H1 (cell line): ENCODE measurements around the gene PKN3. TPM values are rescaled to one million over a fixed set of nuclear protein-coding genes. Genes with fewer than 3 reads are reported as not detected.
A peak's percentile ranks its signal among the peaks of the same experiment; 100 is the strongest.

Experiments
- CTCF ChIA-PET: fragments of 300-600 bp; sonication (Branson Sonifier 250); formaldehyde crosslinking; loops from one replicate; lab custom pipeline; 2021; ENCODE audit not compliant: partially characterized antibody; lab: Charles Lee
- POLR2A ChIA-PET: fragments of 300-600 bp; sonication (Branson Sonifier 250); formaldehyde crosslinking; loops from one replicate; lab custom pipeline; 2021; ENCODE audit warnings: inconsistent platforms; ENCODE audit not compliant: partially characterized antibody; lab: Charles Lee
- DNase-seq, 2 experiments: peaks; one replicate each; pipeline versions ENCODE4 v3.0.0 to v3.0.0-alpha.2; 2010 to 2022; ENCODE audit warnings: low spot score in 2 of 2, low read depth in 1 of 2, mixed read lengths in 1 of 2
- FAIRE-seq: peaks from 2 replicates; lab custom pipeline; 2011; peaks lifted over from hg19 to GRCh38; lab: Jason Lieb, UNC
- H2AFZ ChIP-seq: 2 replicates; pipeline ENCODE4 v1.8.1; 2012; ENCODE audit warnings: low read length, inconsistent platforms
- H2AK5ac ChIP-seq: 2 replicates; pipeline ENCODE4 v1.6.1; 2013; ENCODE audit warnings: low read depth, low read length
- H2BK120ac ChIP-seq: replicated peaks from 2 replicates; pipeline ENCODE3; 2013; ENCODE audit warnings: low read depth, low read length, inconsistent platforms
- H2BK12ac ChIP-seq: 2 replicates; pipeline ENCODE4 v1.6.1; 2013; ENCODE audit warnings: low read depth, low read length
- H2BK15ac ChIP-seq: 2 replicates; pipeline ENCODE4 v1.6.1; 2013; ENCODE audit warnings: low read length
- H2BK20ac ChIP-seq: 2 replicates; pipeline ENCODE4 v1.6.1; 2013; ENCODE audit warnings: low read length
- H2BK5ac ChIP-seq: 2 replicates; pipeline ENCODE4 v1.6.1; 2013; ENCODE audit warnings: low read depth, low read length
- H3K14ac ChIP-seq: 2 replicates; pipeline ENCODE4 v1.6.1; 2013; ENCODE audit warnings: inconsistent platforms; ENCODE audit not compliant: insufficient read length
- H3K18ac ChIP-seq: 2 replicates; pipeline ENCODE4 v1.6.1; 2013; ENCODE audit warnings: low read length; ENCODE audit errors: extremely low read depth
- H3K23ac ChIP-seq: 2 replicates; pipeline ENCODE4 v1.6.1; 2013; ENCODE audit warnings: inconsistent platforms; ENCODE audit not compliant: insufficient read length
- H3K23me2 ChIP-seq: 2 replicates; pipeline ENCODE4 v1.6.1; 2013; ENCODE audit warnings: low read depth, low read length
- H3K27ac ChIP-seq: 2 replicates; pipeline ENCODE4 v1.6.1; 2011; ENCODE audit warnings: low read depth, low read length, inconsistent platforms
- H3K27me3 ChIP-seq, 4 experiments: replicated peaks in 1 of 4; 1 replicate in 1 of 4; 2 replicates in 3 of 4; pipeline versions ENCODE4 v1.6.1 to v1.8.1; 2011 to 2013; ENCODE audit warnings: low read length in 3 of 4, mild to moderate bottlenecking in 3 of 4, inconsistent platforms in 2 of 4, mixed read lengths in 2 of 4, moderate library complexity in 1 of 4; ENCODE audit not compliant: control insufficient read depth in 3 of 4, insufficient read depth in 3 of 4; ENCODE audit errors: extremely low read depth in 1 of 4
- H3K36me3 ChIP-seq, 4 experiments: 2 replicates each; pipeline versions ENCODE4 v1.6.1 to v1.8.1; 2011 to 2013; ENCODE audit warnings: mild to moderate bottlenecking in 4 of 4, low read length in 3 of 4, moderate library complexity in 2 of 4, control low read depth in 1 of 4, inconsistent platforms in 1 of 4; ENCODE audit not compliant: insufficient read depth in 4 of 4, control insufficient read depth in 2 of 4
- H3K4ac ChIP-seq: replicated peaks from 2 replicates; pipeline ENCODE3; 2013; ENCODE audit warnings: low read length, low read depth, mixed read lengths, inconsistent platforms; ENCODE audit not compliant: insufficient read length
- H3K4me1 ChIP-seq, 4 experiments: replicated peaks in 1 of 4; 1 replicate in 1 of 4; 2 replicates in 3 of 4; pipeline versions ENCODE4 v1.6.1 to v1.8.1; 2011 to 2013; ENCODE audit warnings: low read length in 3 of 4, inconsistent platforms in 2 of 4, mixed read lengths in 1 of 4; ENCODE audit not compliant: insufficient read depth in 4 of 4, control insufficient read depth in 3 of 4
- H3K4me2 ChIP-seq, 2 experiments: 2 replicates each; pipeline versions ENCODE4 v1.6.1 to v1.8.1; 2011 to 2013; ENCODE audit warnings: low read depth in 2 of 2, low read length in 2 of 2, control low read depth in 1 of 2, inconsistent platforms in 1 of 2, mild to moderate bottlenecking in 1 of 2; ENCODE audit not compliant: insufficient read depth in 1 of 2
- H3K4me3 ChIP-seq, 4 experiments: fragments of 200-600, 300-600 bp in 1 of 4; sonication (generic), shearing (Covaris generic), sonication (Bioruptor Twin) in 1 of 4; 2 replicates each; pipeline versions ENCODE4 v1.5.1 to v1.8.1; 2011 to 2016; ENCODE audit warnings: low read length in 4 of 4, low read depth in 3 of 4, control low read depth in 2 of 4, inconsistent platforms in 2 of 4, mild to moderate bottlenecking in 2 of 4, mixed read lengths in 1 of 4, moderate library complexity in 1 of 4; ENCODE audit not compliant: insufficient read depth in 2 of 4; ENCODE audit errors: extremely low read depth in 1 of 4
- H3K56ac ChIP-seq: replicated peaks from 2 replicates; pipeline ENCODE3; 2013; ENCODE audit warnings: low read depth, mild to moderate bottlenecking, mixed read lengths, low read length, inconsistent platforms; ENCODE audit not compliant: insufficient read length
- H3K79me1 ChIP-seq: 2 replicates; pipeline ENCODE4 v1.6.1; 2013; ENCODE audit warnings: low read depth, low read length, control low read depth
- H3K79me2 ChIP-seq, 2 experiments: 2 replicates each; pipeline versions ENCODE4 v1.6.1 to v1.8.1; 2012 to 2013; ENCODE audit warnings: low read length in 2 of 2, mild to moderate bottlenecking in 2 of 2, inconsistent platforms in 1 of 2; ENCODE audit not compliant: insufficient read depth in 2 of 2, control insufficient read depth in 1 of 2
- H3K9ac ChIP-seq, 4 experiments: replicated peaks in 1 of 4; 1 replicate in 1 of 4; 2 replicates in 3 of 4; pipeline versions ENCODE4 v1.6.1 to v1.8.1; 2011 to 2013; ENCODE audit warnings: low read depth in 3 of 4, low read length in 3 of 4, control low read depth in 2 of 4, mild to moderate bottlenecking in 2 of 4, moderate library complexity in 2 of 4, inconsistent platforms in 1 of 4; ENCODE audit errors: extremely low read depth in 1 of 4
- H3K9me3 ChIP-seq, 2 experiments: 2 replicates each; pipeline versions ENCODE4 v1.6.1 to v1.8.1; 2012 to 2013; ENCODE audit warnings: mild to moderate bottlenecking in 2 of 2, moderate library complexity in 2 of 2, control low read depth in 1 of 2, inconsistent platforms in 1 of 2, low read depth in 1 of 2, low read length in 1 of 2, mixed read lengths in 1 of 2; ENCODE audit not compliant: insufficient read depth in 2 of 2
- H4K20me1 ChIP-seq, 2 experiments: replicated peaks in 1 of 2; 2 replicates each; pipeline versions ENCODE3 to v1.8.1; 2011 to 2013; ENCODE audit warnings: inconsistent platforms in 2 of 2, low read length in 2 of 2, mild to moderate bottlenecking in 1 of 2; ENCODE audit not compliant: insufficient read depth in 2 of 2, control insufficient read depth in 1 of 2
- H4K5ac ChIP-seq: 2 replicates; pipeline ENCODE4 v1.6.1; 2013; ENCODE audit warnings: low read length, low read depth, mixed read lengths, inconsistent platforms; ENCODE audit not compliant: insufficient read length
- H4K8ac ChIP-seq: 2 replicates; pipeline ENCODE4 v1.8.0; 2013; ENCODE audit warnings: mild to moderate bottlenecking, moderate library complexity, low read length, inconsistent platforms; ENCODE audit not compliant: insufficient read depth; ENCODE audit errors: extremely low read depth
- H4K91ac ChIP-seq: replicated peaks from 2 replicates; pipeline ENCODE3; 2013; ENCODE audit warnings: low read length, mixed read lengths, inconsistent platforms; ENCODE audit not compliant: insufficient read length
- CBX5 ChIP-seq: fragments of 300-800, 300-1000 bp; sonication (generic); IDR thresholded peaks from 2 replicates; pipeline ENCODE4 v1.7.1; 2016; ENCODE audit warnings: antibody characterized with exemption, low read length, low read depth
- MAFK ChIP-seq: IDR thresholded peaks from 2 replicates; pipeline ENCODE4 v1.6.1; 2012; ENCODE audit warnings: low read depth, mild to moderate bottlenecking, improper control_type of control experiment, low read length
- POU5F1 ChIP-seq: IDR thresholded peaks from 2 replicates; pipeline ENCODE4 v1.6.1; 2011; ENCODE audit warnings: low read depth, mild to moderate bottlenecking, low read length, moderate library complexity
- SAP30 ChIP-seq: fragments of 300-600 bp; sonication (generic); IDR thresholded peaks from 2 replicates; pipeline ENCODE4 v1.7.1; 2012; ENCODE audit warnings: low read length, moderate library complexity, mild to moderate bottlenecking, inconsistent platforms; ENCODE audit not compliant: insufficient read depth, insufficient replicate concordance
- SIRT6 ChIP-seq: IDR thresholded peaks from one replicate; pipeline ENCODE4 v1.7.1; 2012; ENCODE audit warnings: low read length, inconsistent platforms
- SP2 ChIP-seq: IDR thresholded peaks from 2 replicates; pipeline ENCODE4 v1.6.1; 2012; ENCODE audit warnings: mild to moderate bottlenecking, low read length, inconsistent platforms
- SP4 ChIP-seq: IDR thresholded peaks from 2 replicates; pipeline ENCODE4 v1.6.1; 2012; ENCODE audit warnings: low read length, inconsistent platforms
- TAF1 ChIP-seq: IDR thresholded peaks from 2 replicates; pipeline ENCODE4 v1.6.1; 2011; ENCODE audit warnings: mild to moderate bottlenecking, low read depth, low read length
- TEAD4 ChIP-seq: IDR thresholded peaks from 2 replicates; pipeline ENCODE4 v1.6.1; 2012; ENCODE audit warnings: low read depth, low read length, inconsistent platforms, mixed read lengths
- YY1 ChIP-seq: IDR thresholded peaks from 2 replicates; pipeline ENCODE4 v1.6.1; 2011; ENCODE audit warnings: low read depth, mild to moderate bottlenecking, low read length
- WGBS, 2 experiments: shearing (Covaris generic) in 1 of 2; methylation state at CpG; one replicate each; pipeline versions ENCODE4 v1.1.6 to v1.1.7; 2013 to 2015; ENCODE audit warnings: low lambda C conversion rate in 2 of 2, mixed read lengths in 2 of 2, inconsistent platforms in 1 of 2, low coverage in 1 of 2, missing lambda C conversion rate in 1 of 2; ENCODE audit not compliant: insufficient replicate concordance in 2 of 2, insufficient coverage in 1 of 2, insufficient read length in 1 of 2; ENCODE audit errors: extremely low coverage in 1 of 2, missing lambda C conversion rate in 1 of 2; 5-methylcytosine and 5-hydroxymethylcytosine counted together
- polyA plus RNA-seq, 7 experiments: library from polyadenylated mRNA; depleted of rRNA in 3 of 7; stranded (reverse) in 5 of 7; unstranded in 2 of 7; fragments of >200 nt in 5 of 7; fragments of 200-250 nt in 2 of 7; gene quantifications; 1 replicate in 5 of 7; 2 replicates in 1 of 7; 4 replicates in 1 of 7; pipeline versions ENCODE4 v1.2.1 to v1.2.3, GENCODE V29; 2011 to 2013; ENCODE audit warnings: missing spikeins in 2 of 7, mixed read lengths in 2 of 7
- total RNA-seq: library from RNA; stranded (reverse); fragmentation: NEBNext Ultra II Directional; extraction: Animal tissue kit (Norgen Biotek cat#: 25700); gene quantifications from 2 replicates; pipeline ENCODE4 v1.2.1, GENCODE V29; 2021

The PKN3 gene
- total and polyA plus RNA-seq, 2 of the 8 experiments (the other 6 are each of a cell fraction or from before 2014, with no cell fraction given), result 15.7 to 16.3 TPM

DNA sequence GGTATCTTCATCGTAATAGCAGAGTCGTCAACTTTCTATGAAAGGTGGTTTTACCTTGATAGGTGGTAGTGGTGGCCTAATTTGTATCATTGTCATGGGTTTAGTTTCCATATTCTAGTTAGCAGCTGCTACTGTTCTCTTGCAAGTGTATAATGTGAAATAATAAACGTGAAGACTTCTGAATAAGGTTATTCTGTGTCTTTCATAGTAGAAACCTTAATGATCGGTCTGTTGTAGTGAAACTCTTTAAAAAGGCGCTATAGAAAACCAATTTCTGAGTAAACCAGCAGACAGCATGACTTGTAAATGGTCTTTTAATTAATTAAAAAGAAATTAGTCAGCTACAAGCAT lies 11.6 kb upstream of the PKN3 start:
- H3K79me2 ChIP-seq, result peaks cover 28 to 62% of the 10 kb centered on the region in 2 experiments

More for the DNA sequence above, 11.6 kb upstream of the PKN3 start:
- CTCF ChIA-PET, result interaction anchor here (0.6 to 1.8 kb wide), 4 partner anchors 10 to 19 kb away, joined by 4 to 6 read pairs (median 4); partner anchors contain the start of gene PKN3
- H3K9ac ChIP-seq, result peak overlapping the region; percentile 84 to 99 (median 88)
- no peak overlapping the region for H4K8ac ChIP-seq
- peak overlapping the region; percentile 68 for H3K18ac ChIP-seq
- H3K4me2 ChIP-seq, result peak overlapping the region; percentile 64 to 87
- H4K20me1 ChIP-seq, result peaks cover 20 to 25% of the 10 kb centered on the region in 2 experiments
- no peak overlapping the region for H3K14ac ChIP-seq
- peak overlapping the region; percentile 57; the same call in 1 of the 2 replicates for H3K27ac ChIP-seq
- no peak overlapping the region for H4K91ac ChIP-seq
- H3K23ac ChIP-seq, result no peak overlapping the region
- no peak overlapping the region for H3K4ac ChIP-seq
- no peak overlapping the region for H2AK5ac ChIP-seq
- peaks cover 14% of the 10 kb centered on the region for H3K23me2 ChIP-seq
- H3K4me3 ChIP-seq, result peak overlapping the region; percentile 82 to 95 (median 88)
- no peak overlapping the region for H4K5ac ChIP-seq
- no peak overlapping the region for H2BK20ac ChIP-seq
- peaks cover 1 to 9% (median 7%) of the 10 kb centered on the region in 4 experiments; a peak in 6 of 7 replicates for H3K4me1 ChIP-seq
- no peak for TF ChIP-seq SP2
- TF ChIP-seq TAF1, result no peak
- TF ChIP-seq CBX5, result no peak
- no peak for TF ChIP-seq YY1
- TF ChIP-seq SIRT6, result no peak
- TF ChIP-seq TEAD4, result no peak
- no peak for TF ChIP-seq SP4
- no peak for TF ChIP-seq POU5F1
- TF ChIP-seq MAFK, result no peak
- no peak for TF ChIP-seq SAP30
- TF ChIP-seq, all 59 proteins: peak for 0
- Histone ChIP-seq H2BK120ac (no peak overlapping the region), H2BK5ac (0 out of 2 replicates have a peak overlapping the region, but pooled peaks have one; percentile 61), H3K79me1 (0 out of 2 replicates have a peak, but pooled peaks cover 3% of the 10 kb centered on the region), H3K56ac (no peak overlapping the region), H3K27me3 (peaks cover 0 to 1% (median 0%) of the 10 kb centered on the region in 4 experiments; a peak in 1 of 7 replicates), H2BK12ac (no peak overlapping the region), H2BK15ac (no peak overlapping the region), H2AFZ (no peak overlapping the region), H3K36me3 (peaks cover 22 to 58% (median 39%) of the 10 kb centered on the region in 4 experiments), H3K9me3 (no peaks in the 10 kb centered on the region)
- 10% methylated on average over 5 of the region's 5 CpGs; no CpG with 5 or more reads in 1 of the 2 experiments for WGBS, 2 experiments
- POLR2A ChIA-PET, result interaction anchor here (1.0 to 46.1 kb wide), 12 partner anchors 5 to 241 kb away, joined by 3 to 1197 read pairs (median 4); partner anchors contain the start of genes DYNC2I2, PKN3, SET and ZDHHC12
- no peak for DNase-seq
- FAIRE-seq, result no peak
